GM23338 (cell line): ENCODE results near the gene PYM1. TPM values are rescaled to one million over a fixed set of nuclear protein-coding genes. Genes with fewer than 3 reads are reported as not detected.

ENCODE experiments used
- ATAC-seq: fragments of 200-7000 bp; cut with Tn5 transposase; 3 replicates; pipeline ENCODE4 v1.9.1; 2020
- DNase-seq: peaks from one replicate; pipeline ENCODE4 v3.0.0-alpha.2; 2015; ENCODE audit warnings: low spot score
- H2AFZ ChIP-seq: fragments of 200-600 bp; sonication (generic); 2 replicates; pipeline ENCODE4 v1.8.0; 2016; ENCODE audit warnings: antibody characterized with exemption, mild to moderate bottlenecking, moderate library complexity
- H3F3A ChIP-seq: fragments of 200-600 bp; sonication (generic); replicated peaks from 2 replicates; pipeline ENCODE4 v1.8.0; 2017; ENCODE audit warnings: antibody characterized with exemption, mixed run types, low read depth
- H3K27ac ChIP-seq: fragments of 200-600 bp; sonication (generic); 2 replicates; pipeline ENCODE4 v1.6.1; 2016; ENCODE audit warnings: low read depth
- H3K27me3 ChIP-seq: fragments of 200-600 bp; sonication (generic); 2 replicates; pipeline ENCODE4 v1.8.0; 2016; ENCODE audit warnings: mild to moderate bottlenecking, mixed run types, moderate library complexity; ENCODE audit not compliant: insufficient read depth
- H3K36me3 ChIP-seq: fragments of 200-600 bp; sonication (generic); 2 replicates; pipeline ENCODE4 v1.8.0; 2016; ENCODE audit warnings: mild to moderate bottlenecking; ENCODE audit not compliant: insufficient read depth
- H3K4me1 ChIP-seq: fragments of 200-600 bp; sonication (generic); 2 replicates; pipeline ENCODE4 v1.8.0; 2016; ENCODE audit warnings: mild to moderate bottlenecking, moderate library complexity; ENCODE audit not compliant: insufficient read depth
- H3K4me2 ChIP-seq: fragments of 200-600 bp; sonication (generic); 2 replicates; pipeline ENCODE4 v1.7.1; 2017; ENCODE audit warnings: mixed run types
- H3K4me3 ChIP-seq: fragments of 200-600 bp; sonication (generic); 2 replicates; pipeline ENCODE4 v1.6.1; 2016; ENCODE audit warnings: mixed run types
- H3K79me2 ChIP-seq: fragments of 200-600 bp; sonication (generic); replicated peaks from 2 replicates; pipeline ENCODE4 v1.8.0; 2017; ENCODE audit warnings: mild to moderate bottlenecking; ENCODE audit not compliant: insufficient read depth
- H3K9me2 ChIP-seq: fragments of 200-600 bp; sonication (generic); 2 replicates; pipeline ENCODE4 v1.8.0; 2017; ENCODE audit not compliant: insufficient read depth
- H4K20me1 ChIP-seq: fragments of 200-600 bp; sonication (generic); replicated peaks from 2 replicates; pipeline ENCODE4 v1.8.0; 2017; ENCODE audit warnings: mild to moderate bottlenecking; ENCODE audit not compliant: insufficient read depth
- H3K27ac Mint-ChIP-seq: 2 replicates; pipeline ENCODE4 v1.8.0; 2020; ENCODE audit warnings: inconsistent platforms, mild to moderate bottlenecking, moderate library complexity, mixed read lengths
- H3K27me3 Mint-ChIP-seq: 3 replicates; pipeline ENCODE4 v1.8.0; 2022; ENCODE audit warnings: low read depth, mild to moderate bottlenecking, moderate library complexity, mixed read lengths, inconsistent platforms; ENCODE audit not compliant: insufficient read depth, poor library complexity
- H3K36me3 Mint-ChIP-seq: 3 replicates; pipeline ENCODE4 v1.8.0; 2021; ENCODE audit warnings: low read depth, mild to moderate bottlenecking, inconsistent platforms, moderate library complexity, mixed read lengths
- H3K4me1 Mint-ChIP-seq: 3 replicates; pipeline ENCODE4 v1.8.0; 2020; ENCODE audit warnings: mild to moderate bottlenecking, inconsistent platforms, mixed read lengths
- H3K4me3 Mint-ChIP-seq: 3 replicates; pipeline ENCODE4 v1.8.0; 2021; ENCODE audit warnings: moderate library complexity, mild to moderate bottlenecking, inconsistent platforms, mixed read lengths
- H3K9me3 Mint-ChIP-seq: 3 replicates; pipeline ENCODE4 v1.8.0; 2020; ENCODE audit warnings: moderate library complexity, mild to moderate bottlenecking, inconsistent platforms, mixed read lengths
- CREB1 ChIP-seq: fragments of 250-450 bp; sonication (Bioruptor Pico); IDR thresholded peaks from 2 replicates; pipeline ENCODE4 v1.5.0; 2020; ENCODE audit warnings: low read depth, mild to moderate bottlenecking, moderate library complexity
- EZH2phosphoT487 ChIP-seq: fragments of 200-600 bp; sonication (generic); IDR thresholded peaks from one replicate; pipeline ENCODE4 v1.8.1; 2018; ENCODE audit warnings: antibody characterized with exemption; ENCODE audit not compliant: unreplicated experiment
- JUNB ChIP-seq: IDR thresholded peaks from one replicate; pipeline ENCODE4 v1.6.1; 2016; ENCODE audit warnings: antibody characterized with exemption; ENCODE audit not compliant: unreplicated experiment
- NANOG ChIP-seq: IDR thresholded peaks from 2 replicates; pipeline ENCODE4 v1.6.1; 2016; ENCODE audit warnings: antibody characterized with exemption, borderline replicate concordance
- POLR2AphosphoS5 ChIP-seq: IDR thresholded peaks from 2 replicates; pipeline ENCODE4 v1.6.1; 2016; ENCODE audit warnings: antibody characterized with exemption, low read depth
- REST ChIP-seq: IDR thresholded peaks from one replicate; pipeline ENCODE4 v1.6.1; 2018; ENCODE audit warnings: antibody characterized with exemption; ENCODE audit not compliant: unreplicated experiment
- ZNF331 ChIP-seq: fragments of 250-450 bp; sonication (Bioruptor Pico); IDR thresholded peaks from 2 replicates; pipeline ENCODE4 v1.5.0; 2020; ENCODE audit warnings: low read depth, mild to moderate bottlenecking, moderate library complexity
- ZNF462 ChIP-seq: fragments of 250-450 bp; sonication (Bioruptor Pico); IDR thresholded peaks from 2 replicates; pipeline ENCODE4 v1.5.0; 2020; ENCODE audit warnings: mild to moderate bottlenecking, moderate library complexity
- polyA plus RNA-seq: library from polyadenylated mRNA; unstranded; fragments of >200 nt; fragmentation: Nextera tagmentation; extraction: Ambion mirVana; gene quantifications from 2 replicates; pipeline ENCODE4 v1.2.1, GENCODE V29; 2016
- total RNA-seq: library from RNA; depleted of rRNA; stranded (reverse); fragments of >200 nt; shearing (Covaris generic); gene quantifications from 2 replicates; pipeline ENCODE4 v1.2.3, GENCODE V29; 2014

The PYM1 gene
- total and polyA plus RNA-seq, 2 experiments from 2014 or later = 70.2 to 150 TPM

DNA sequence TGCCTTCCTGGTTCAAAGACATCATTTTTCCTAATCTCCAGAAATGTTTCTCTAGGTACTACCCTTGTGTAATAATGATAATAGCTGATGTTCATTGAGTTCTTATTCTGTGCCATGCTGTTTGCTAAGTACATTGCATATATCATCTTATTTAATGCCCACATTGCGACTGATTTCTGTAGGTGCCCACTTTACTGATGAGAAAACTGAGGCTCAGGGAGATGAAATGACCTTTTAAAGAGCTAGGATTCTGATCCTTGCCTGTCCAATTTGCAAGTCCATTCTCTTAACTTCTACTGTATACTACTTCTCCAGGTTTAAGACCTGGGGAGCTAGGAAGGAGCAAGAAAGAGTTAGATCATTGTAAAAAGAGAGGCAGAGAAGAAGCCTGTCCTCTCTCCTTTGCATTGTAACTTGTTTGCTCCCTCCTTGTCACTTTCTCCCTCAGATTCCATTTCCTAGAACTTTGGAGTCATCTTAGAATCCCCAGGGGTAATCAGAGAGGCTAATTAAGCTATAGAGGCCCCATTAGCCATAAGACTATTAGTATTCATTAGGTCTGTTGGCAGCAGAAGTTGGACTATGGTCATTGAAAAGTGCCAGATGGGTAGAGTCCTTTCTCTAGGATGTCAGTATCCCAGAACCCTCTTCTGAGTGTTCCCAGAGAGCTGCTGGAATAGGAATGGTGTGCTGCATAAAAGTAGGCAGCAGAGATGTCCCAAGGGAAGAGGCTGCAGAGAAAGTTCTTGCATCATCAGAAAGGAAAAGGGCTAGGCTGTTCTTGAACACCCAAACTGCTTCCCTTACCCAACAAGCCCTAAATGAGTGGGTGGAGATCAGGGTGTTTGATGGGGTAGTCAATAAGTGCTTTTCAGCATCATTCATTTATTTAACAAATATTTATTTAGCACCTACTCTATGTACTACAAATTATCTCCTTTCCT, 6.4 kb upstream of the PYM1 start:
- Mint-ChIP-seq H3K4me3 (no peak overlapping the region), H3K27ac (no peak overlapping the region), H3K27me3 (peaks cover 27% of the 10 kb centered on the region), H3K36me3 (no peaks in the 10 kb centered on the region; the same call in 2 of the 3 replicates), H3K4me1 (peaks cover 28% of the 10 kb centered on the region), H3K9me3 (no peaks in the 10 kb centered on the region)
- H3K4me1 ChIP-seq = peaks cover 35% of the 10 kb centered on the region
- no peak overlapping the region for H3K4me2 ChIP-seq
- no peaks in the 10 kb centered on the region for H3K79me2 ChIP-seq
- DNase-seq (no peak), ATAC-seq (no peak)
- no peak overlapping the region for H3K27ac ChIP-seq
- H3K9me2 ChIP-seq = no peaks in the 10 kb centered on the region
- no peak overlapping the region for H3K4me3 ChIP-seq
- H2AFZ ChIP-seq = no peak overlapping the region
- TF ChIP-seq ZNF331 (CRISPR knock-in tag) (no peak), POLR2AphosphoS5 (no peak), NANOG (no peak), ZNF462 (no peak), EZH2phosphoT487 (no peak), JUNB (no peak), CREB1 (CRISPR knock-in tag) (no peak), REST (no peak)
- H3F3A ChIP-seq = no peaks in the 10 kb centered on the region
- peaks cover 43% of the 10 kb centered on the region for H3K27me3 ChIP-seq
- no peaks in the 10 kb centered on the region for H4K20me1 ChIP-seq
- no peaks in the 10 kb centered on the region for H3K36me3 ChIP-seq
